Mesendoderm (in vitro differentiated cells): ENCODE measurements around the gene STAC3.

ENCODE experiments used
- DNase-seq: peaks from one replicate; pipeline ENCODE4 v3.0.0; 2013
- H2AK5ac ChIP-seq: 2 replicates; pipeline ENCODE4 v1.6.1; 2013; ENCODE audit warnings: low read length, inconsistent platforms
- H2BK120ac ChIP-seq: 2 replicates; pipeline ENCODE4 v1.6.1; 2013; ENCODE audit warnings: low read depth, mild to moderate bottlenecking, low read length, moderate library complexity, mixed read lengths
- H2BK15ac ChIP-seq: replicated peaks from 2 replicates; pipeline ENCODE4 v1.6.1; 2013; ENCODE audit warnings: low read depth, mild to moderate bottlenecking, moderate library complexity
- H2BK5ac ChIP-seq: 2 replicates; pipeline ENCODE4 v1.6.1; 2013; ENCODE audit warnings: low read length, inconsistent platforms
- H3K18ac ChIP-seq: 2 replicates; pipeline ENCODE4 v1.6.1; 2013; ENCODE audit warnings: mild to moderate bottlenecking, low read length, mixed read lengths
- H3K23ac ChIP-seq: one replicate; pipeline ENCODE4 v1.6.1; 2013; ENCODE audit warnings: low read length
- H3K27ac ChIP-seq: 2 replicates; pipeline ENCODE4 v1.5.1; 2013; ENCODE audit warnings: low read depth, mild to moderate bottlenecking, inconsistent platforms, low read length, moderate library complexity
- H3K27me3 ChIP-seq: 2 replicates; pipeline ENCODE4 v1.6.1; 2013; ENCODE audit warnings: low read length, control low read depth, mild to moderate bottlenecking, inconsistent platforms; ENCODE audit not compliant: insufficient read depth, poor library complexity
- H3K36me3 ChIP-seq: 2 replicates; pipeline ENCODE4 v1.6.1; 2013; ENCODE audit warnings: low read length, inconsistent platforms; ENCODE audit not compliant: control insufficient read depth, insufficient read depth
- H3K4ac ChIP-seq: one replicate; pipeline ENCODE4 v1.6.1; 2013; ENCODE audit warnings: low read depth, mild to moderate bottlenecking, low read length, moderate library complexity
- H3K4me1 ChIP-seq: 2 replicates; pipeline ENCODE4 v1.6.1; 2013; ENCODE audit warnings: low read depth, low read length, inconsistent platforms; ENCODE audit not compliant: control insufficient read depth
- H3K4me2 ChIP-seq: 2 replicates; pipeline ENCODE4 v1.6.1; 2013; ENCODE audit warnings: low read length
- H3K4me3 ChIP-seq: 2 replicates; pipeline ENCODE4 v1.5.1; 2013; ENCODE audit warnings: mild to moderate bottlenecking, low read length
- H3K56ac ChIP-seq: one replicate; pipeline ENCODE4 v1.6.1; 2013; ENCODE audit warnings: low read length
- H3K79me1 ChIP-seq: 2 replicates; pipeline ENCODE4 v1.6.1; 2013; ENCODE audit warnings: low read length, inconsistent platforms
- H3K79me2 ChIP-seq: 2 replicates; pipeline ENCODE4 v1.6.1; 2013; ENCODE audit warnings: mild to moderate bottlenecking, low read length; ENCODE audit not compliant: control insufficient read depth, insufficient read depth
- H3K9ac ChIP-seq: 2 replicates; pipeline ENCODE4 v1.6.1; 2013; ENCODE audit warnings: low read length, inconsistent platforms
- H4K5ac ChIP-seq: one replicate; pipeline ENCODE4 v1.6.1; 2013; ENCODE audit warnings: low read length
- H4K8ac ChIP-seq: one replicate; pipeline ENCODE4 v1.6.1; 2013; ENCODE audit warnings: low read depth, mild to moderate bottlenecking, control low read depth, low read length, moderate library complexity
- WGBS: extraction: QIAGEN DNeasy Blood & Tissue Kit; methylation state at CpG from one replicate; pipeline ENCODE4 v1.1.7; 2013; ENCODE audit warnings: low lambda C conversion rate, missing lambda C conversion rate; ENCODE audit not compliant: insufficient coverage; ENCODE audit errors: extremely low coverage; 5-methylcytosine and 5-hydroxymethylcytosine counted together

Gene STAC3

DNA sequence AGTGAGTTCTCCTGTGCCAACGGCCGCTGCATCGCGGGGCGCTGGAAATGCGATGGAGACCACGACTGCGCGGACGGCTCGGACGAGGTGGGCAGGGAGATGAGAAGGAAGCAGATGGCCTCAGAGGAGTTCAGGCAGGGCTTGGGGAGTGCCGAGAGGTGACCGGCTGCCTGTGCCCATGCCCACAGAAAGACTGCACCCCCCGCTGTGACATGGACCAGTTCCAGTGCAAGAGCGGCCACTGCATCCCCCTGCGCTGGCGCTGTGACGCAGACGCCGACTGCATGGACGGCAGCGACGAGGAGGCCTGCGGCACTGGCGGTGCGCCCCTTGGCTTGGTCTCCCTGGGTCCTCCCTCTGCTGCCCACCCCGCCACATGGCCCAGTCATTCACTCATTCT, 47.8 kb downstream of the STAC3 start:
- Histone ChIP-seq H3K23ac (no peak overlapping the region), H3K9ac (no peak overlapping the region), H3K27me3 (no peaks in the 10 kb centered on the region), H3K56ac (no peak overlapping the region), H2AK5ac (no peak overlapping the region), H3K79me1 (no peaks in the 10 kb centered on the region), H2BK120ac (no peak overlapping the region), H4K8ac (no peak overlapping the region), H3K4me1 (no peaks in the 10 kb centered on the region), H2BK5ac (no peak overlapping the region), H3K27ac (no peak overlapping the region), H2BK15ac (no peak overlapping the region), H3K4ac (no peak overlapping the region), H4K5ac (no peak overlapping the region), H3K36me3 (peaks cover 12% of the 10 kb centered on the region), H3K18ac (no peak overlapping the region), H3K79me2 (no peaks in the 10 kb centered on the region), H3K4me2 (no peak overlapping the region), H3K4me3 (no peak overlapping the region)
- WGBS = no CpG with 5 or more reads among the region's 28 CpGs
- no peak for DNase-seq

- H3K36me3 ChIP-seq = peaks cover 20% of the 10 kb centered on the region
Measured at GRCh38 chr12:57202321-57202720, 48.7 kb downstream of the STAC3 start.

GRCh38 chr12:57201631-57202030, 49.4 kb downstream of the STAC3 start:
- no peak overlapping the region for H3K18ac ChIP-seq
- H3K4me1 ChIP-seq = no peaks in the 10 kb centered on the region
- H3K9ac ChIP-seq = no peak overlapping the region
- no peak overlapping the region for H3K4me3 ChIP-seq
- H3K23ac ChIP-seq = no peak overlapping the region
- H3K27me3 ChIP-seq = no peaks in the 10 kb centered on the region
- H2BK5ac ChIP-seq = no peak overlapping the region
- no peak overlapping the region for H4K8ac ChIP-seq
- H3K56ac ChIP-seq = no peak overlapping the region
- no peak overlapping the region for H3K4me2 ChIP-seq
- no peak overlapping the region for H2BK15ac ChIP-seq
- no peaks in the 10 kb centered on the region for H3K79me1 ChIP-seq
- H3K36me3 ChIP-seq = peaks cover 22% of the 10 kb centered on the region
- H3K27ac ChIP-seq = no peak overlapping the region
- no CpG with 5 or more reads among the region's 16 CpGs for WGBS
- no peak overlapping the region for H3K4ac ChIP-seq
- H4K5ac ChIP-seq = no peak overlapping the region
- no peak overlapping the region for H2BK120ac ChIP-seq
- H2AK5ac ChIP-seq = no peak overlapping the region
- no peaks in the 10 kb centered on the region for H3K79me2 ChIP-seq
- DNase-seq = no peak

More at GRCh38 chr12:57202321-57202720, 48.7 kb downstream of the STAC3 start:
- Histone ChIP-seq H3K4me1 (no peaks in the 10 kb centered on the region), H3K79me2 (no peaks in the 10 kb centered on the region), H4K5ac (no peak overlapping the region), H3K79me1 (no peaks in the 10 kb centered on the region), H3K56ac (no peak overlapping the region), H3K9ac (no peak overlapping the region), H2BK5ac (no peak overlapping the region), H2BK15ac (no peak overlapping the region), H3K4ac (no peak overlapping the region), H4K8ac (no peak overlapping the region), H3K4me3 (no peak overlapping the region), H2BK120ac (no peak overlapping the region), H3K4me2 (no peak overlapping the region), H3K18ac (no peak overlapping the region), H2AK5ac (no peak overlapping the region), H3K27me3 (no peaks in the 10 kb centered on the region), H3K23ac (no peak overlapping the region), H3K27ac (no peak overlapping the region)
- DNase-seq = no peak
- WGBS = no CpG with 5 or more reads among the region's 19 CpGs

DNA sequence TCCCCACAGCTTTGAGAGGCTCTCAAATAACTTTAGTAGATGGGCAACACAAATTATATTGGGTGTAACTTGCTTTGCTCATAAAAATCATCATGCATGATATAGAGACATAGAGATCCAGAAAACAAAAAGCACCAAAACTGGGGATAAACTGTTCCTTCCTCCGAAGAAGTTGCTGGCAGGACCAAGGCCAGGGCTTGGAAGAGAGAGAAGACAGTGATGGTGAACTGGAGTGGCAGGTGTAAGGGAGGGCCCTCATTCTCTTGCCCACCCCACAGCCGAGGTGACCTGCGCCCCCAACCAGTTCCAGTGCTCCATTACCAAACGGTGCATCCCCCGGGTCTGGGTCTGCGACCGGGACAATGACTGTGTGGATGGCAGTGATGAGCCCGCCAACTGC, 49.8 kb downstream of the STAC3 start:
- no peak for DNase-seq
- no peak overlapping the region for H4K5ac ChIP-seq
- H3K4me2 ChIP-seq = no peak overlapping the region
- no peak overlapping the region for H2AK5ac ChIP-seq
- no peak overlapping the region for H3K9ac ChIP-seq
- no peak overlapping the region for H3K56ac ChIP-seq
- H3K4ac ChIP-seq = no peak overlapping the region
- no peaks in the 10 kb centered on the region for H3K27me3 ChIP-seq
- H2BK15ac ChIP-seq = no peak overlapping the region
- WGBS = no CpG with 5 or more reads among the region's 8 CpGs
- H3K79me2 ChIP-seq = no peaks in the 10 kb centered on the region
- H3K79me1 ChIP-seq = no peaks in the 10 kb centered on the region
- no peak overlapping the region for H3K4me3 ChIP-seq
- no peak overlapping the region for H2BK5ac ChIP-seq
- no peak overlapping the region for H3K23ac ChIP-seq
- H3K18ac ChIP-seq = no peak overlapping the region
- H4K8ac ChIP-seq = no peak overlapping the region
- no peak overlapping the region for H2BK120ac ChIP-seq
- no peak overlapping the region for H3K27ac ChIP-seq
- H3K36me3 ChIP-seq = peaks cover 23% of the 10 kb centered on the region
- H3K4me1 ChIP-seq = no peaks in the 10 kb centered on the region

GRCh38 chr12:57200497-57200896, 50.5 kb downstream of the STAC3 start:
- Histone ChIP-seq H3K4me3 (no peak overlapping the region), H3K4me2 (no peak overlapping the region), H3K4ac (no peak overlapping the region), H2AK5ac (no peak overlapping the region), H3K36me3 (peaks cover 22% of the 10 kb centered on the region), H3K18ac (no peak overlapping the region), H4K8ac (no peak overlapping the region), H3K4me1 (no peaks in the 10 kb centered on the region), H3K27me3 (no peaks in the 10 kb centered on the region), H3K56ac (no peak overlapping the region), H2BK5ac (no peak overlapping the region), H4K5ac (no peak overlapping the region), H3K23ac (no peak overlapping the region), H3K79me1 (no peaks in the 10 kb centered on the region), H3K27ac (no peak overlapping the region), H2BK120ac (no peak overlapping the region), H3K9ac (no peak overlapping the region), H2BK15ac (no peak overlapping the region), H3K79me2 (no peaks in the 10 kb centered on the region)
- no CpG with 5 or more reads among the region's 15 CpGs for WGBS
- DNase-seq = no peak

DNA sequence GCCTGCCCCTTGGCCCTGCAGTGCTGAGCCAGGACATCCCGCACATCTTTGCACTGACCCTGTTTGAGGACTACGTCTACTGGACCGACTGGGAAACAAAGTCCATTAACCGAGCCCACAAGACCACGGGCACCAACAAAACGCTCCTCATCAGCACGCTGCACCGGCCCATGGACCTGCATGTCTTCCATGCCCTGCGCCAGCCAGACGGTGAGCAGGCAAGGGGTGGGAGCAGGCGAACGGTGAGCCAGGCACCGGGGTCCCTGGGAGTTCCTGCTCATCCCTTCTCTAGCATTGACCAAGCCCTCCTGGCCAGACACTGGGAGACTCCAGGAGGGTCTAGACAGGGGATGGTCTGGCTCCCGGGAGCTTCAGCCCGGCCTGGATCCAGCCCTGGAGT, 51.8 kb downstream of the STAC3 start:
- Histone ChIP-seq H4K8ac (no peak overlapping the region), H3K56ac (no peak overlapping the region), H3K4me3 (no peak overlapping the region), H3K9ac (no peak overlapping the region), H3K4me2 (no peak overlapping the region), H3K79me2 (no peaks in the 10 kb centered on the region), H4K5ac (no peak overlapping the region), H2AK5ac (no peak overlapping the region), H3K27me3 (no peaks in the 10 kb centered on the region), H2BK5ac (no peak overlapping the region), H2BK120ac (no peak overlapping the region), H3K23ac (no peak overlapping the region), H3K4ac (no peak overlapping the region), H3K27ac (no peak overlapping the region), H2BK15ac (no peak overlapping the region), H3K79me1 (no peaks in the 10 kb centered on the region), H3K18ac (no peak overlapping the region), H3K4me1 (no peaks in the 10 kb centered on the region), H3K36me3 (peaks cover 20% of the 10 kb centered on the region)
- no CpG with 5 or more reads among the region's 15 CpGs for WGBS
- no peak for DNase-seq
